NCI-H1105 (cell line): ENCODE results near the gene HSP90AB1.
A peak's percentile ranks its signal among the peaks of the same experiment; 100 is the strongest.
"Not testable (repeated sequence)": the region's sequence is repeated elsewhere in the genome, so short reads cannot be mapped to it uniquely, and the experiment has no call there.

Experiments
- DNase-seq: peaks from one replicate; lab custom pipeline; 2025; lab: John Stamatoyannopoulos, UW

The HSP90AB1 gene

DNA sequence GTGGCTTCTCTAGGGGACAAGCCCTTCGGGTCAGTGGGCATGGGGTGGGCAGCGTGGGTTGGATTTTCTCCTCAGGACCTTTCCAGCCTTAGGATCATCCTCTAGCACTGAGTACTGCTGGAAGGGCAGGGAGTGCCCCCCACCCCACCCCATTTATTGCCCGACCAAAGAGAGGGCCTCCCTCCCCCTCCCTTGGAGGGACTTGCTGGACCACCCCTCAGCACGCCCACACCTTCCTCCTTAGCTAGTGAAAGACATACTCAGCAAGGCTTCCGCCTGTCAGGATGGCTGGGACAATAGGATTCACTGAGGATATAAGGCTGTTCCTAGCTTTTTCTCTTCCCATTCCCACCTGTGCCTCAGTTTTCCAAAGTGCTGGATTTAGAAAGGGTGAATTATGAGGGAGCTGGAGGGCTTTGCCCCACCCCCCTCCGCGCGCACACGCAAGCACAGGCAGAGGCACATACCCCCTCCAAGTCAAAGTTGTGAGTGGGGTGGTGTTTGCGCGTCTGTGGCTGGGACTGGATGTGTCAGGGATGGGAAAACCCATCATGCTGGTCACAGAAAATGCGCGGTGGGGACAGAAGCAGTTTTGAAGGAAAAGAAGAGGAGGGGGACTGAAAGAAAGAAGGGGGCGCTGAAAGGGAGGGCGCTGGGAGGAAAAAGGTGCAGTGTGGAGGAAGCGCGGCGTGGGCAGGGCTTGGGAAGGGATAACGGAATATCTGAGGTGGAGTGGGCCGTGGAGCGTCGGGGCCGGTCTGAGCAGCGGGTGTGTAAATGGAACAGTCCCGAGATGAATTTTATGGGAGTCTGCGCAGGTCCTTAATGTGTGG, 24.2 kb upstream of the HSP90AB1 start:
- DNase-seq: no peak

DNA sequence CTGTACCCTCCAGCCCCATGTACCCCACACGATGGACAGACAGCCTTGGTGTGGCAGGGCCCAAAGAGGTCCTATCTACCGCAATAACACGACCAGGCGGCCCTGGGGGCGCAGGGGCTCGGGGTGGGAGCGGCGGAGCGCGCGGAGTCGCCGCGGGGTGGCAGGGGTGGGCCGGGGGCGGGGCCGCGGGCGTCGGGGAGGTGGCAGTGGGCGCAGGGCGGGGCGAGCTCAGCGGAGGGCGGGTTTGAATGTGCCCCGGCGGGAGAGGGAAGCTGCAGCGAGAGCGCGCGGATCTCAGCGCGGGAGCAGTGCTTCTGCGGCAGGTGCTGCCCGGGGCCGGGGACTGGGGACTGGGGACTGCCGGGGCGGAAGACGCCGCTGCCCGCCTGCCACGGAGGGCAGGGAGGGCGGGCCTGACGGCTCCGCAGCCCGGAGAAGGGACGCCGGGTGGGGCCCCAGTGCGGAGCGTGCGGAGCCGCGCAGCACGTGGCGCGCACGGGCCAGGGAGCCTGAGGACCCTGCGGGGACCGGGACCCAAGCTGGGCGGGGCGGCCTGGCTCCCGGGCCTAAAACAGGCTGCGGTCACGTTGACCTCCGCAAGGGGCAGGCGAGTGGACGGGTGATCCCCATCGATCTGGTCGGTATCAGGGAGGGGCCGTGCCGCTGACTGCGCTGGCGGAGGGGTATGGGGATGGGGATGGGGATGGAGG, 23.4 kb upstream of the HSP90AB1 start, which contains the start of gene SLC29A1:
Gene SLC29A1 (plus strand): TSS at position 277 of the 710 bp plus-strand sequence. CDS start 3,719 bp downstream, outside the sequence.
- DNase-seq: peak; percentile 82

DNA sequence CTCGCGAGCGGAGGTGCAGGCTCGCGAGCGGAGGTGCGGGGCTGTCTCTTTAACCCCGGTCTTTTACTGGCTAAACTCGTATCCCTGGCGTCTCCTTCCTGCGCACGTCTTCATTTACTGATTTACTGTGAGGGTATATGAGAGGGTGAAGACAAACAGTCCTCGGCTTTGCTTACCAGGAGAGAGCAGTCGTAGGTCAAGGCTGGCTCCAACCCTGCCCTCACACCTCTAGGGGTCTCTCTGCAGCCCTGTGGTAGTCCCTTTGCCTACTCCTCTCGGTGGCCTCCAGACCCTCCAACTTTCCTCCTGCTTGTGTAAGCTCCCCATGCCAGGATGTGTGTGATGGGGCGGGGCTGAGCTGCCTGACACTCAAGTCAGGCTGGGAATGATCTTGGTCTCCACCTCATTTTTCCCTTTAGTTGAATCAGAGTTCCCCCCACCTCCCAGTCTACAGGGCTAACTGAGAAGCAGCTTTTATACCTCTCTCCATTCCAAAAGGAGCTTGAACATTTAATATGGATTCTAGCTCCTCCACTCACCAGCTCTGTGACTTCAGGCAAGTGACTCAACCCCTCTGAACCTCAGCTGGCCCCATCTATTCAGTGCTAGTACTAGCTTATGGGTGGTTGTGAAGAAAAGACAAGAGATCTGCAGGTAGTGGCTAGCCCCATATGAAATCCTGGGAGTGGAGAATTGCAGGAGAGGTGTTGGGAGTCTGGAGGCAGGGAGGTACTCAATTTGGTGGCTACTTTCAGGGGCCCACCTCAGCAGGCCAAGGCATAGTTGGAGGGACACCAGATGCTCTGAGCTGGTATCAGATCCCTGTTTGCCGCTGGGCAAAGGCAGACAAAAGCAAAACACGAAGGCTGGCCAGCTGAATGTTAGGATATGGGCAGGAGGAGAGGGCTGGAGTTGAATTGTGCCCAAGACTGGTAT, 22.6 kb upstream of the HSP90AB1 start:
- peak; percentile 49 for DNase-seq

DNA sequence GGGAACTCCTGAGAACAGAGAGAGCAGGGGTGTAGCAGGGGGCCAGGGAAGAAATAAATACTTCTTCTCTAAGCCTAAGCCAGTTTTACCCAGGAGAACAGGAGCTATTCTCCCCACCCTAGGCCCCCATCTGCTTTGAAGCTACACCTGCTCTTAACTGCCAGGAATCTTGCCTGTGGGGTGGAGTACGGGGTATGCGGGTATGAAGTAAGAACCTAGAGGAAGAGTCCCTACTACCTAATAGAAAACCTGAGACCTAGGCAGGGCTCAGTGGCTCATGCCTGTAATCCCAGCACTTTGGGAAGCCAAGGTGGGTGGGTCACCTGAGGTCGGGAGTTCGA, 22.0 kb upstream of the HSP90AB1 start:
- DNase-seq: no peak

GRCh38 chr6:44225579-44226325, 21.1 kb upstream of the HSP90AB1 start:
- DNase-seq: no peak

GRCh38 chr6:44226368-44227147, 20.3 kb upstream of the HSP90AB1 start:
- no peak for DNase-seq

- DNase-seq: no peak
Measured at GRCh38 chr6:44227148-44227793, 19.6 kb upstream of the HSP90AB1 start.

GRCh38 chr6:44228031-44228430, 18.9 kb upstream of the HSP90AB1 start:
- no peak for DNase-seq

GRCh38 chr6:44228433-44228832, 18.5 kb upstream of the HSP90AB1 start:
- no peak for DNase-seq

DNA sequence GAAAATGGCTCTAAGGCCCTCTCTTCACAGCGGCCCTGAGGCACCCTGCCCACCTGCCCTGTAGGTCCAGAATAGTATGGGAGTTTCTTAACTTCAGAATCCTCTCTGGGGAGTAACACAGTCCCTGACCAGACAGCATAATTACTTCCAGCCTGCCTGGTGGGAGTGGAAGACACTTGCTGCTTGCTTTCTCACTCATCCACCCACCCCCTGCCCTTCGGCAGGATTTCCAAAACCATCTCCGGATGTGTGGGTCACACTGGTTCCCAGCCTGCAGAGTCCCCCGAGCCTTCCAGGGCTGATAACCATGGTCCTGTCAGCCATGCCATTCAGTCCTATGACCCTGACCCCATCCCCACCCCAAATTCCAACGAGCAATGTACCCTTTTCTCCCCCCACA, 18.1 kb upstream of the HSP90AB1 start:
- no peak for DNase-seq

DNA sequence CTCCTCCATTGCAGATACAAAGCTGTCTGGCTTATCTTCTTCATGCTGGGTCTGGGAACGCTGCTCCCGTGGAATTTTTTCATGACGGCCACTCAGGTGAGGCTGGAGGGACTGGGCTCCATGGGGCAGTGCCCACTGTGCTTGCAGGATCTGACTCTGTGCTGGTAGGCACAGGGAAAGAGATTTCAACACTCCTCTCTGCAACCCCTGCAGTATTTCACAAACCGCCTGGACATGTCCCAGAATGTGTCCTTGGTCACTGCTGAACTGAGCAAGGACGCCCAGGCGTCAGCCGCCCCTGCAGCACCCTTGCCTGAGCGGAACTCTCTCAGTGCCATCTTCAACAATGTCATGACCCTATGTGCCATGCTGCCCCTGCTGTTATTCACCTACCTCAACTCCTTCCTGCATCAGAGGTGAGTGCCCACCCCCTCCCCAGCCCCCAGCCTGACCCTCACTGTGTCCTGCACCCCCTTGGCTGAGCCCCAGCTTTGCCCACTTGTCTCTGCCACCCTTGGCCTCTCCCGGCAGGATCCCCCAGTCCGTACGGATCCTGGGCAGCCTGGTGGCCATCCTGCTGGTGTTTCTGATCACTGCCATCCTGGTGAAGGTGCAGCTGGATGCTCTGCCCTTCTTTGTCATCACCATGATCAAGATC, 17.4 kb upstream of the HSP90AB1 start:
- DNase-seq: no peak

- DNase-seq: no peak
Measured at GRCh38 chr6:44230034-44230675, 16.7 kb upstream of the HSP90AB1 start.

GRCh38 chr6:44231426-44231825, 15.5 kb upstream of the HSP90AB1 start:
- DNase-seq: not testable (repeated sequence)

DNA sequence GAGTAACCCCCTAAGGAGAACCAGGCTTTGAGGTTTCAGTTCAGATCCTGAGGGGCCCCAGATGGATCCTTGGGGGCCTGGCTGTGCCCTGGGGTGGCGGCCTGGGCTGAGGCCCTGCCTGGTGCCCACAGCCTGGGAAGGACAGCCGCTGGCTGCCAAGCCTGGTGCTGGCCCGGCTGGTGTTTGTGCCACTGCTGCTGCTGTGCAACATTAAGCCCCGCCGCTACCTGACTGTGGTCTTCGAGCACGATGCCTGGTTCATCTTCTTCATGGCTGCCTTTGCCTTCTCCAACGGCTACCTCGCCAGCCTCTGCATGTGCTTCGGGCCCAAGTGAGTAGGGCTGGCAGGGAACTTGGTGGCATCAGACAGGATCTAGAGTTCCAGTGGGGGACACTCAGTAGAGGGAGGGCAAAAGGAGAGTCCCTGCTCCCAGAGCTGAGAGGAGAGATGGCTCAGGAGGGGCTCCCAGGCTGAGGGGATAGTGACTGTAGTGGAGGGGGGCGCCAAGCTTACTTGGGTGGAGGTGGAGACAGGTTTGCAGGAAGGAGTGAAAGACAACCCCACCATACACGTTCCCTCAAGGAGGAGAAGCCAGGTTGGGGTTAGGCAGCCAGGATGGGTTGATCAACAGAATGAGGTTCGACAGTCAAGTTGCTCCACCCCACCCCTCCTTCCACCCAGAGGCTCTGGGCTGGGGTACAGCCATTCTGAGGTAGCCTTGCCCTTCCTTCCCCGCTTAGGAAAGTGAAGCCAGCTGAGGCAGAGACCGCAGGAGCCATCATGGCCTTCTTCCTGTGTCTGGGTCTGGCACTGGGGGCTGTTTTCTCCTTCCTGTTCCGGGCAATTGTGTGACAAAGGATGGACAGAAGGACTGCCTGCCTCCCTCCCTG, 14.0 kb upstream of the HSP90AB1 start:
- no peak for DNase-seq

DNA sequence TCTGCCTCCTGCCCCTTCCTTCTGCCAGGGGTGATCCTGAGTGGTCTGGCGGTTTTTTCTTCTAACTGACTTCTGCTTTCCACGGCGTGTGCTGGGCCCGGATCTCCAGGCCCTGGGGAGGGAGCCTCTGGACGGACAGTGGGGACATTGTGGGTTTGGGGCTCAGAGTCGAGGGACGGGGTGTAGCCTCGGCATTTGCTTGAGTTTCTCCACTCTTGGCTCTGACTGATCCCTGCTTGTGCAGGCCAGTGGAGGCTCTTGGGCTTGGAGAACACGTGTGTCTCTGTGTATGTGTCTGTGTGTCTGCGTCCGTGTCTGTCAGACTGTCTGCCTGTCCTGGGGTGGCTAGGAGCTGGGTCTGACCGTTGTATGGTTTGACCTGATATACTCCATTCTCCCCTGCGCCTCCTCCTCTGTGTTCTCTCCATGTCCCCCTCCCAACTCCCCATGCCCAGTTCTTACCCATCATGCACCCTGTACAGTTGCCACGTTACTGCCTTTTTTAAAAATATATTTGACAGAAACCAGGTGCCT, 13.3 kb upstream of the HSP90AB1 start:
- DNase-seq: no peak

DNA sequence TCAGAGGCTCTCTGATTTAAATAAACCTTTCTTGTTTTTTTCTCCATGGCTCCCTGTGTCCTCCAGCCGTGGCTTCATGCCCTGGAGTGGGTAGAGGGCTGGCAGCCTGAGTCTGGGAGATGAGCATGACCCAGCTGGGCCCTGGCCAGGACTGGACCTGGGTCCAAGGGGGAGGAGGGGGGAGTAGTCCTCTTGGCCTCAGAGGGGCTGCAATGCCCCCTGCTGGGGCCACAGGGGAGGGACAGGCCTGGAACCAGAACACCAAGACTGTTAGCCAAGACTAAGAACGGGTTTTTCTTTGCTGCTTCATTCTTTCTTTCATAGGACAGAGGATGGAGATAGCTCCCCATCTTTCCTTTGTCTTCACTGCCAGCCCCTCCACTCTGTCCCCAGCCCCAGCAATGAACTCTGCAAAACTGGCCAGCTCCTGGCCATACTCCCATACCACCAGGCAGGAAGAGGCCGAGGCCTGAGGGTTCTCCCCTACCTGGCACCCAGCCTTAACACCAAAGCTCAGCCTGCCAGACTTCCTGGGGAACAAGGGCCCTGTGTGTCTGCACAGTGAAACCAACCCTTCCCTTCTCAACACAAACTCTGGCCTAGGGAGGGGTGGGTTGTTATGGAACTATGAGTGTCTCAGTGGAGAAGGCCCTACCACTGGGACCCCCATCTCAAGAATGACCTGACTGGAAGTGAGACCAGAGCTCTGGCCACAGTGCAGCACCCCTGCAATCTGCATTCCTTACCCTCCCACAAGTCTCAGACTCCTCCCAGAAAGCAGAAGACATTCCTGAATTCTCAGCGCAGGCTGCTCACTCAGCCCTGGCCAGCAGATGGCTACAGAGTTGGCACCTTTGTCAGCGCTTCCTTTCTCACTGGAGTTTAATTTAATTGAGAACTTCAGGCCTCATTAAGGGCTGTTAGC, 12.5 kb upstream of the HSP90AB1 start:
- DNase-seq: no peak

DNA sequence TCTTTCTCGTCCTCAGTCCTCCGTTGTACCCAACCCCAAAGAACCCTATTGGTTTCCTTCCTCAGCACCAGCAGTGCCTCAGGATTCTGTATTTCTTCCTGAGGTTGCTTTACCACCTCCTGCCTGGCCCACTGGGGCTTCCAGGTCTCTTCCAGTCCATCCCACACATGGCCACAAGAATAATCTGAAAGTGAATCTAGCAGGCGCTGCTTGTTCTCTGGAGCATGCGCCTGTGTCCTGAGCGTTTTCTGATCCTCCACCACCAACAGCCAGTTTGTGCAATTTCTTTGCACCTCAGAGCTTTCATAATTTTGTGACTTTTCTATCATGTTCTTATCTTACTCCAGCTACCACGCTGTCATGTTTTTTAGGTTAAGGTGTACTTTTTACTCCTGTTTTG, 11.6 kb upstream of the HSP90AB1 start:
- no peak for DNase-seq
